ENCODE measurements around the gene DSTN. TPM values are rescaled to one million over a fixed set of nuclear protein-coding genes. Genes with fewer than 3 reads are reported as not detected.

DSTN gene
- total and polyA plus RNA-seq, 9 of the 15 experiments (the other 6 are each of a cell fraction or from before 2014, with no cell fraction given), result 25.7 to 88.3 (median 61.0) TPM

DNA sequence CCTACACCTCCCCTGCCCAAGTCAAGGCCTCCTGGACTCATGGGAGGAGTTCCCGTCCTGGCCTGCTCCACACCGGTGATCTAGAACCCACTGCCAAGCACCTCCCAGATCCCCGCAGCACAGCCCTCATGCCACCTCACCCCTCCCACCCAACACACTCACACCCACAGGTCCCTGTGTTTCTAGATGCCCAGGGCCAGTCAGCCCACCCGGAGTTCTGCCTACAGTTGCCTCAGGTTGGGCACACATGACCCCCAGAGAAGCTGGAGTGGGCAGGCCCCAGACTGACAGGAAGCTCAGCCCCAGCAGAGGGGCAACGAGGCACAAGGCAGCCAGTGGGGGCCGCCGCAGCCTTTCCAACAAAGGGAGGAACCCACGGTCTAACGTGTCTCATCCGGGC lies 82.5 kb downstream of the DSTN start:
- no peak overlapping the region for H3K9ac ChIP-seq (ENCODE audit: insufficient read depth in 1 of 2, low read depth in 2 of 2, low read length in 2 of 2)
- H3K9me3 ChIP-seq (replicated peaks; ENCODE audit: control insufficient read depth, insufficient read depth, low read depth, low read length), result no peaks in the 10 kb centered on the region
- ChIA-PET POLR2A (no interaction called here), CTCF (ENCODE audit: low intra/inter-chr PET ratio) (no interaction called here)
- H3K27me3 ChIP-seq (ENCODE audit: control insufficient read depth in 2 of 2, insufficient read depth in 2 of 2, low read length in 2 of 2), result no peaks in the 10 kb centered on the region
- H3K36me3 ChIP-seq (ENCODE audit: control insufficient read depth, insufficient read depth, low read length), result peaks cover 12% of the 10 kb centered on the region; the same call in 1 of the 3 replicates
- intact Hi-C loops (cut with micrococcal nuclease) (loop anchor here (5.0 kb wide), 1 partner anchor 345 kb away; no protein-coding TSS in a partner anchor), in situ Hi-C loops (cut with MboI) (no loop called here)
- DNase-seq (ENCODE audit: extremely low read depth in 1 of 4, low spot score in 3 of 4) (no peak), FAIRE-seq (no peak), ATAC-seq (no peak)
- H3K9me1 ChIP-seq (ENCODE audit: control insufficient read depth, insufficient read depth, low read length), result peaks cover 6% of the 10 kb centered on the region
- WGBS (ENCODE audit: insufficient coverage, low coverage, missing lambda C conversion rate), result 89% methylated on average over 5 of the region's 10 CpGs
- H4K20me1 ChIP-seq (replicated peaks; ENCODE audit: control insufficient read depth, insufficient read depth, low read length), result no peaks in the 10 kb centered on the region; the same call in 1 of the 2 replicates
- no TSS peak for BruUV-seq (replicated peaks)
- H3K27ac ChIP-seq (ENCODE audit: extremely low read depth, low read depth, low read length), result no peak overlapping the region
- no peak overlapping the region for H2AFZ ChIP-seq (ENCODE audit: low read depth, low read length)
- H3K4me1 ChIP-seq (replicated peaks in 1 of 2; ENCODE audit: control insufficient read depth in 2 of 2, insufficient read depth in 2 of 2, low read length in 2 of 2), result peaks cover 0 to 12% of the 10 kb centered on the region in 2 experiments; a peak in 2 of 5 replicates
- H3K4me2 ChIP-seq (ENCODE audit: insufficient read depth, low read length), result no peak overlapping the region
- no peaks in the 10 kb centered on the region for H3K79me2 ChIP-seq (ENCODE audit: control insufficient read depth, insufficient read depth, low read length)
- no peak overlapping the region for H3K4me3 ChIP-seq
- TF ChIP-seq MTA2 (IDR thresholded peaks at IDR 0.05; ENCODE audit: low read depth), result no peak
- TF ChIP-seq NFE2L1 (tag; IDR thresholded peaks at IDR 0.05; ENCODE audit: borderline replicate concordance, low read depth), result no peak
- TF ChIP-seq BRD4 (IDR thresholded peaks at IDR 0.05), result no peak
- no peak for TF ChIP-seq C11orf30 (IDR thresholded peaks at IDR 0.05; ENCODE audit: low read depth)
- TF ChIP-seq POU5F1 (IDR thresholded peaks at IDR 0.05; ENCODE audit: borderline replicate concordance, low read depth, low read length, partially characterized antibody), result no peak
- no peak for TF ChIP-seq ZC3H8 (IDR thresholded peaks at IDR 0.05)
- no peak for TF ChIP-seq NFATC3 (IDR thresholded peaks at IDR 0.05)
- no peak for TF ChIP-seq HDGF (IDR thresholded peaks at IDR 0.05)
- TF ChIP-seq PRMT5 (CRISPR knock-in tag; IDR thresholded peaks at IDR 0.05), result no peak
- TF ChIP-seq TAL1 (IDR thresholded peaks at IDR 0.05), result no peak
- TF ChIP-seq, protein P1, sequence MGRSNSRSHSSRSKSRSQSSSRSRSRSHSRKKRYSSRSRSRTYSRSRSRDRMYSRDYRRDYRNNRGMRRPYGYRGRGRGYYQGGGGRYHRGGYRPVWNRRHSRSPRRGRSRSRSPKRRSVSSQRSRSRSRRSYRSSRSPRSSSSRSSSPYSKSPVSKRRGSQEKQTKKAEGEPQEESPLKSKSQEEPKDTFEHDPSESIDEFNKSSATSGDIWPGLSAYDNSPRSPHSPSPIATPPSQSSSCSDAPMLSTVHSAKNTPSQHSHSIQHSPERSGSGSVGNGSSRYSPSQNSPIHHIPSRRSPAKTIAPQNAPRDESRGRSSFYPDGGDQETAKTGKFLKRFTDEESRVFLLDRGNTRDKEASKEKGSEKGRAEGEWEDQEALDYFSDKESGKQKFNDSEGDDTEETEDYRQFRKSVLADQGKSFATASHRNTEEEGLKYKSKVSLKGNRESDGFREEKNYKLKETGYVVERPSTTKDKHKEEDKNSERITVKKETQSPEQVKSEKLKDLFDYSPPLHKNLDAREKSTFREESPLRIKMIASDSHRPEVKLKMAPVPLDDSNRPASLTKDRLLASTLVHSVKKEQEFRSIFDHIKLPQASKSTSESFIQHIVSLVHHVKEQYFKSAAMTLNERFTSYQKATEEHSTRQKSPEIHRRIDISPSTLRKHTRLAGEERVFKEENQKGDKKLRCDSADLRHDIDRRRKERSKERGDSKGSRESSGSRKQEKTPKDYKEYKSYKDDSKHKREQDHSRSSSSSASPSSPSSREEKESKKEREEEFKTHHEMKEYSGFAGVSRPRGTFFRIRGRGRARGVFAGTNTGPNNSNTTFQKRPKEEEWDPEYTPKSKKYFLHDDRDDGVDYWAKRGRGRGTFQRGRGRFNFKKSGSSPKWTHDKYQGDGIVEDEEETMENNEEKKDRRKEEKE (IDR thresholded peaks at IDR 0.05; ENCODE audit: borderline replicate concordance in 1 of 2, control insufficient read depth in 1 of 2, low read depth in 2 of 2, low read length in 1 of 2), result no peak
- no peak for TF ChIP-seq ZFP1 (CRISPR knock-in tag; IDR thresholded peaks at IDR 0.05)
- no peak for TF ChIP-seq PTTG1 (tag; IDR thresholded peaks at IDR 0.05; ENCODE audit: low read depth)
- TF ChIP-seq EP300 (IDR thresholded peaks at IDR 0.05; ENCODE audit: low read length), result no peak
- no peak for TF ChIP-seq CCAR2 (IDR thresholded peaks at IDR 0.05; ENCODE audit: low read depth, low read length)
